HG02759 (cell line): ENCODE results near the gene TAGLN.
"Not testable (repeated sequence)": the region's sequence is repeated elsewhere in the genome, so short reads cannot be mapped to it uniquely, and the experiment has no call there.

Source experiments
- ATAC-seq: cut with Tn5 transposase; IDR thresholded peaks from one replicate; pipeline ENCODE4 v1.9.1; 2021; ENCODE audit warnings: mild to moderate bottlenecking, moderate library complexity; ENCODE audit not compliant: unreplicated experiment

The TAGLN gene

GRCh38 chr11:117195258-117195657 is 3.9 kb upstream of the TAGLN start:
- no peak for ATAC-seq

- ATAC-seq = no peak
Measured at GRCh38 chr11:117195761-117196160, 3.4 kb upstream of the TAGLN start.

- ATAC-seq = no peak
Measured at GRCh38 chr11:117197006-117197405, 2.2 kb upstream of the TAGLN start.

GRCh38 chr11:117197516-117198456 is 1.4 kb upstream of the TAGLN start:
- no peak for ATAC-seq

DNA sequence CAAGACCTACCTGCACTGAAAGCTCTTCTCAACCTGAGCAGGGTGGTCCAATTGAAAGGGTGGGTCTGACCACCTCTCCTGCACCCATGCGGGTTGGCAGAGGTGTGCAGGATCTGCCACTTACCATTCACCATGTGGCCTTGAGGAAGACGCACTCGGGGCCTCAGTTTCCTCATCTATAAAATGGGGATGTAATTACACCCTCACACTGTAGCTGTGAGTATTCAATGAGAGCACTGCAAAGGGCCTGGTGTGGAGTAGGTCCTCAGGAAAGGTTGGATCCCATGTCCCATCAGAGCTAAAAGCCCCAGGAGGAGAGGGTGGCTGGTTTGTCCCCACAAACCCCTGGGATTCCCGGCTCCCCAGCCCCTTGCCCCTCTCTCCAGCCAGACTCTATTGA is 557 bp upstream of the TAGLN start:
- ATAC-seq = no peak

GRCh38 chr11:117199916-117200812 is 994 bp downstream of the TAGLN start:
- ATAC-seq = no peak

DNA sequence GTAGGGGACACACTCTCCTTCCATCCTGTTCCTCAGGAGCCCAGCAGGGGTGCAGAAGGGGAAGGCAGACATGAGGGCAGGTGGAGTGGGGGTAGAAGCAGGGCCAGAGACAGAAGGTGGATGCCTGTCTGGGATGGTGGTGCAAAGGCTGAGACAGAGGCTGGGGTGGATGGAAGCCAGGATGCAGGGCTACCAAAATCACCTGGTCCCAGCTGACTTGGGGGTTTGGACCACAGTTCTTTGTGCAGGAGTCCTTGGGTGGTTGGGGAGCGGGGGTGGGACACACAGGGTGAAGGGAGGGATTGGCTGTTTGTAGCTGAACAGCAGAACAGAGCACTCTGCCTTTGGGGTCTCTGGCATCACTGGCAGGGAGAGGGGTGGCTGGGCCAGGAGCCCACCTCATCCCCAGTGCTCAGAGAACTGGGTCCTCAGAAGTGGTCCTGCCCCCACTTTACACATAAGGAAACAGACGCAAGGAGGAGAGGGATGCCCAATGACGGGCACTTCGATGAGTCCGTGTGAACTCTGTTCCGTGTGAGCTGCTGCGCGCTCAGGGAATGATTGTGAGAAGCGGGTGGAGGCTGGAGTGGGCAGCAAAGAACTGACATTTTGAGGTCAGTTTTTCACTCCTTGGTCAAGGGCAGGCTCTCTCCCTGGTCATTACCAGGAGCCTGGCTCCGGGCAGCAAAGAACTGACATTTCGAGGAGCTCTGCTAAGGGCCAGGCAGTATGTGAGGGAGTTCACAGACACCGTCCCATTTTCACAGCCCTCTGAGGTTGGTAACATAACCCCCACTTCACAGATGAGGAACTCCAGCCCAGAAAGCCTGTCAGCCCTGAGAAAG is 1.9 kb downstream of the TAGLN start:
- ATAC-seq = no peak

GRCh38 chr11:117201658-117202305 is 2.6 kb downstream of the TAGLN start:
- ATAC-seq = no peak

DNA sequence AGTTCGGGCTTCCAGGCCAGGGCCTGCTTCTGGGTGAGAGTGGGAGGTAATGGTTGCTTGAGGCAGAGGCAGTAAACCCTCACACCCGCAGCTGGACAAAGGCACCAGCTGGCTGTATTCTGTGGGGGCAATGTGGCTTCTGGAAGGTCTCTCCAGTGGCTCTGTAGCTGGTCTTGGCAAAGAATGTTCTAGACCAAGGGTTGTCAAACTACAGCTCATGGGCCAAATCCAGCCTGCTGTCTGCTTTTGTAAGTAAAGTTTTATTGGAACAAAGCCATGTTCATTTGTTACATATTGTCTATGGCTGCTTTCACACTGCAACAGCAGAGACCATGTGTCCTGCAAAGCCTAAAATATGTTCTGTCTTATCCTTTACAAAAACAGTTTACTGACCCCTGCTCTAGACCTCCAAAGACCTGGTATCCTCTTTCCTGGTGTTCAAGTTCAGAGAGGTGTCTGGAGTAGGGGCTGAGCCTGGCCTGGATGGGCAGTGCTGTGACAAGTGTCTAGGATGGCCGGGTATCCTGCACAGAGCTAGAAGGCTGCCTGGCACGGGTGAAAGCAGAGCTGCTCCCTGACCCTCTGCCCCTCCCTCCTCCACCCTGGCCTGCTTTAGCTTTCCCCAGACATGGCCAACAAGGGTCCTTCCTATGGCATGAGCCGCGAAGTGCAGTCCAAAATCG is 3.4 kb downstream of the TAGLN start:
- ATAC-seq = no peak

DNA sequence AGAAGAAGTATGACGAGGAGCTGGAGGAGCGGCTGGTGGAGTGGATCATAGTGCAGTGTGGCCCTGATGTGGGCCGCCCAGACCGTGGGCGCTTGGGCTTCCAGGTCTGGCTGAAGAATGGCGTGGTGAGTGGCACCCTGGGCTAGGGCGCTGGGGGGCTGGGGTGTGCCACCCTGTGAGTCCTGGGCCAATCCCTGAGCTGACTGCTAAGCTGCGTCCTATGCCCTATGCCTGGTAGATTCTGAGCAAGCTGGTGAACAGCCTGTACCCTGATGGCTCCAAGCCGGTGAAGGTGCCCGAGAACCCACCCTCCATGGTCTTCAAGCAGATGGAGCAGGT is 3.9 kb downstream of the TAGLN start:
- ATAC-seq = no peak

GRCh38 chr11:117204283-117205080 is 5.3 kb downstream of the TAGLN start:
- no peak for ATAC-seq

DNA sequence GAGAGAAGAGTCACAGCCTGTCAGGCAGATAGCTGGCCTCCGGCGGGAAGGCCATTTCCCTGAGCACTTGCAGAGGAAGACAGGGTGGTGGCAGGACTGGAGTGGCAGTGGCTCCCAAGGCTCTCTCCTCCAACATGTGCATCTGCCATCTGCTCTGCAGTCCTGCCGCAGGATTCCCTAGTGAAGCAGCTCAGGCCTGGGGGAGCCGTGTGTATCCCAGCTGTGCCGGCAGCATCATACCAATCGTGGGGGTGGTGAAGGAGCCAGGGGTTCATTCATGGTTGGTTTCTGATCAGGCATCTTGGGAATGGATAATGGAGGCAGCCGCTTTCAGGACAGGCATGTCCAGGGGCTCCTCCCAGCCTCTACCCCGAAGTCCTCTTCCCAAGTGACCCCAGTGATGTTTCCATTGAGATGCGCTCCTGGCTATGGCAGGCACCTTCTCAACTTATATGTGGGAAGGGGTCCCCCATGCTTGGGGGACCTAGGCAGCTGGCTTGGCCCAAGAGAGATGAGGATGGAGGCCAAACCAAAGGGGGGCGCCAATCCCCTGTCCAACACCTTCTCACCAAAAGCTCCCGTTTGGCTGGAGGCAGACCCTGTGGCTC is 6.1 kb downstream of the TAGLN start:
- ATAC-seq = no peak

- not testable (repeated sequence) for ATAC-seq
Measured at GRCh38 chr11:117206111-117206510, 6.9 kb downstream of the TAGLN start.

DNA sequence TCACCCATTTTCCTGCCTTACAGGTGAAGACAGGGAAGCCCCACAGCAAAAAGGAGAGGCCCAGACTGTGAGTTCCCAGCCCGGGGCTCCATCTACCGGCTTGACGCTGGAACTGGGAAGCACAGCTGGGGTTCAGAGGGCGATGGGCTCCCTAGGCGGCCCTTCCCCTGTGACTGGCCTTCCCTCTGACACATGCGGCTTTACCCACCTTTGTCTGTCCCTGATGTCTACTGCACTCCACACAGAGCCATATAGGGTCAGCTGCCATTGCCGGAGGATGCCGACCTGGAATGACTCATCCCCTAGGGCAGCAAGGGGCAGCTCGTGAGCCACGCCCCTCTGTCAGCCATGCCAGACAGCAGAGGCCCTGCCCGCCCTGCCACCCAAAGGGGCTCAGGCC is 7.7 kb downstream of the TAGLN start:
- not testable (repeated sequence) for ATAC-seq

DNA sequence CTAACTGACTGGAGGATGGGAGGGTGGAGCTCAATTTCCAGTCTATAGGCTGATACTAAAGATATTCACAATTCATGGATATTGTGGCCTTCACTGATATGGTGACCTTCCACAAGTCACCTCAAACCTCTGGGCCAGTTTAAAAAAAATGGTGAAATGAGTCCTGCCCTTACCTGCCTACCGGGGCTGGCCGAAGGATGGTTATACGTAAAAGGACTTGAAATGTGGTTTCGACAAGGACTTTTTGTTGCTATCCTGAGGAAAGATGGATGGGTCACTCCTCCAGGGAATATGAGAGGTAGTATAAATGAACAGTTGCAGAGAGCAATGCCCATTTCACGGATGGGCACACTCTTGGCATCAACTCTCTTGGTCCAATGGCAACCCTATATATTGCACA is 8.3 kb downstream of the TAGLN start:
- ATAC-seq = not testable (repeated sequence)

- not testable (repeated sequence) for ATAC-seq
Measured at GRCh38 chr11:117208710-117209109, 9.5 kb downstream of the TAGLN start.

DNA sequence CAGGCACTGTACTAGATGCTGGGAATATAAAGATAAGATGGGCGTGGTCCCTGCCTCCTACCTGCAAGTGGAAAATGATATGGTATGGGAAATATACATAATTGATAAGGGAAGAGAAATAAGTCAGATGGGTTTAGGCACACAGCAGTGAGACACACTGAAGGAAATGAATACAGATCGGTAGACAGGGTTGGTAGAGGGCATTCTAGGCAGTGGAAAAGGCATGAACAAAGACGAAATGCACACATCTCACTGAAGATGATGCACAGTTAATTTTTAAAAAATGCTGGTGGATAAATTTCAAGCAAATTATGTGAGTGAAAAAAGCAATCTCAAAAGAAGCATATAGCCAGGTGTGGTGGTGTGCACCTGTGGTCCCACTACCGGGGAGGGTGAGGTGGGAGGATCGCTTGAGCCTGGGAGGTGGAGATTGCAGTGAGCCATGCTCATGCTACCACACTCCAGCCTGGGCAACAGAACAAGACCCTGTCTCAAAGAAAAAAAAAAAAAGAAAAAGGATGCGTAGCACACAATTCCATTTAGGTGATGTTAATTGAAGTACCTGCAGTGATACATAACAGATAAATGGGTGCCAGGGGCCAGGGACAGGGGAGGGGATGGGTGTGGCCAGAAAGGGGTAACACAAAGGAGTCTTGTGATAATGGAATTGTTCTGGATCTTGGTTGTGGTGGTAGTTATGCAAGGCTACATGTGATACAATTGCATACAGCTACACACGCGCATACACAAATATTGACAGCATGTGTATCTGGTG is 10.4 kb downstream of the TAGLN start:
- ATAC-seq = not testable (repeated sequence)

GRCh38 chr11:117210620-117211019 is 11.4 kb downstream of the TAGLN start:
- no peak for ATAC-seq
